Measurements from ENCODE around the gene NUMA1. TPM values are rescaled to one million over a fixed set of nuclear protein-coding genes. Genes with fewer than 3 reads are reported as not detected.
A peak's percentile ranks its signal among the peaks of the same experiment; 100 is the strongest.

The NUMA1 gene
- total and polyA plus RNA-seq, 9 of the 15 experiments (the other 6 are each of a cell fraction or from before 2014, with no cell fraction given), result 4.1 to 104 (median 51.2) TPM

DNA sequence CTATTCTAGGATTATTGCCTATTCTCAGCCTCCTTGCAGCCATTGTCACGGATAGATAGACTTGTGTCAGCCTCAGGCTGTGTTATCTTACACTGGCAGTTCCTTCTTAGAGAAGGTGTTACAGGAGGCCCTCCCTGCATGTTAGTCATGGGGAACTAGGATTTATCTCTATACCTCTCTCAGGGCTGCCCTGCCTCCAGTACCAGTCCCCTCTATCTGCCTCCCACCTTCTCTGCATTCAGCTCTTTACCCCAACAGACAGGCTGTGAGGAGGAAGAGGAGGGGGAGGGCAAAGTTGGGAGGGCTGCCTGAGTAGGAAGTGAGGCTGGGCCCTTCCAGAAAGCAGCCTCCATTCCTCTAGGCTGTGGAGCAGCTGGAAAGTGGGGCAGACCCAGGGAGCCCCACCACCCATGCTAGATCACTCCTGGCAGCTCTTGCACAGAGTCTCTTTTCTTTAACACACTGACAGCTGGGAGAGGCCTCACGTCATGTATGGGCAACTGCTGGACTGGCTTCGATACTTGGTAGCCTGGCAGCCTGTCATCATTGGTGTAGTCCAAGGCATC, 84.5 kb downstream of the NUMA1 start (continued):
- TF ChIP-seq MGA (IDR thresholded peaks at IDR 0.05) (no peak), SPI1 (IDR thresholded peaks at IDR 0.05; ENCODE audit: borderline replicate concordance, low read depth, low read length) (peak; percentile 69; the same call in 1 of the 2 replicates), GATAD2B (IDR thresholded peaks at IDR 0.05; ENCODE audit: borderline replicate concordance) (no peak), PHF20 (IDR thresholded peaks at IDR 0.05; ENCODE audit: partially characterized antibody) (no peak), ZNF3 (CRISPR knock-in tag; IDR thresholded peaks at IDR 0.05) (no peak), NR2C1 (IDR thresholded peaks at IDR 0.05) (no peak), NR2C1 (tag; IDR thresholded peaks at IDR 0.05) (no peak), XRCC5 (IDR thresholded peaks at IDR 0.05; ENCODE audit: low read depth, low read length) (no peak), TAF15 (IDR thresholded peaks at IDR 0.05; ENCODE audit: low read depth, low read length) (no peak), CREB1 (IDR thresholded peaks at IDR 0.05) (peak; percentile 68), CREB1 (CRISPR knock-in tag; IDR thresholded peaks at IDR 0.05) (no peak), SMARCE1 (IDR thresholded peaks at IDR 0.05) (peak; percentile 88; the same call in 1 of the 2 replicates), ZC3H8 (IDR thresholded peaks at IDR 0.05) (no peak), PHB2 (IDR thresholded peaks at IDR 0.05; ENCODE audit: low read depth) (peak; percentile 83; the same call in 1 of the 2 replicates), YBX1 (IDR thresholded peaks at IDR 0.05) (no peak), CC2D1A (IDR thresholded peaks at IDR 0.05) (peak; percentile 91; the same call in 1 of the 2 replicates), HDAC3 (IDR thresholded peaks at IDR 0.05; ENCODE audit: borderline replicate concordance, partially characterized antibody) (no peak), POLR2A (conservative IDR thresholded peaks at IDR 0.05) (no peak), ZNF23 (CRISPR knock-in tag; IDR thresholded peaks at IDR 0.05) (no peak)
- TF ChIP-seq, protein P1, sequence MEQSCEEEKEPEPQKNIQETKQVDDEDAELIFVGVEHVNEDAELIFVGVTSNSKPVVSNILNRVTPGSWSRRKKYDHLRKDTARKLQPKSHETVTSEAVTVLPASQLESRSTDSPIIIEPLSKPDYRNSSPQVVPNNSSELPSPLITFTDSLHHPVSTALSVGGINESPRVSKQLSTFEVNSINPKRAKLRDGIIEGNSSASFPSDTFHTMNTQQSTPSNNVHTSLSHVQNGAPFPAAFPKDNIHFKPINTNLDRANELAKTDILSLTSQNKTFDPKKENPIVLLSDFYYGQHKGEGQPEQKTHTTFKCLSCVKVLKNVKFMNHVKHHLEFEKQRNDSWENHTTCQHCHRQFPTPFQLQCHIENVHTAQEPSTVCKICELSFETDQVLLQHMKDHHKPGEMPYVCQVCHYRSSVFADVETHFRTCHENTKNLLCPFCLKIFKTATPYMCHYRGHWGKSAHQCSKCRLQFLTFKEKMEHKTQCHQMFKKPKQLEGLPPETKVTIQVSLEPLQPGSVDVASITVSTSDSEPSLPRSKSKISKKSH (CRISPR knock-in tag; IDR thresholded peaks at IDR 0.05), result no peak

Measured in K562 (cell line).